GM19238 (cell line): Measurements from ENCODE around the gene ATP6V0A4.

Experiments used
- DNase-seq: peaks from one replicate; pipeline ENCODE4 v3.0.0; 2011; ENCODE audit warnings: low spot score; ENCODE audit not compliant: insufficient read length

Gene ATP6V0A4

DNA sequence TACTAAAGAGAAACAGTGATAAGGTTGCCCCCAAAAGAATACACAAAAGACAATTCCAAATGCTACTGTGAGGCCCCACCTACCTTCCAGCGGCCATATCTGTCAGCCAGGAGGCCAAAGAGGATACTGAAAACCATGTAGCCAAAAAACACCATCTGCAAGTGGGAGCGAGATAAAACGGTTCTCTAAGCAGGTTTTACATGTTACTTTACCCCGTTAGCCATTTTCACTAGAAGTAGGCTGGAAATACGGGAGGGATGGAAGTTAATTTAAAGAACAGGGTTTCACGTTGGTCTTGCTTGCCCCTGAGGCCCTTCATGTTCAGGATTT is 135.0 kb downstream of the ATP6V0A4 start:
- DNase-seq, result no peak

DNA sequence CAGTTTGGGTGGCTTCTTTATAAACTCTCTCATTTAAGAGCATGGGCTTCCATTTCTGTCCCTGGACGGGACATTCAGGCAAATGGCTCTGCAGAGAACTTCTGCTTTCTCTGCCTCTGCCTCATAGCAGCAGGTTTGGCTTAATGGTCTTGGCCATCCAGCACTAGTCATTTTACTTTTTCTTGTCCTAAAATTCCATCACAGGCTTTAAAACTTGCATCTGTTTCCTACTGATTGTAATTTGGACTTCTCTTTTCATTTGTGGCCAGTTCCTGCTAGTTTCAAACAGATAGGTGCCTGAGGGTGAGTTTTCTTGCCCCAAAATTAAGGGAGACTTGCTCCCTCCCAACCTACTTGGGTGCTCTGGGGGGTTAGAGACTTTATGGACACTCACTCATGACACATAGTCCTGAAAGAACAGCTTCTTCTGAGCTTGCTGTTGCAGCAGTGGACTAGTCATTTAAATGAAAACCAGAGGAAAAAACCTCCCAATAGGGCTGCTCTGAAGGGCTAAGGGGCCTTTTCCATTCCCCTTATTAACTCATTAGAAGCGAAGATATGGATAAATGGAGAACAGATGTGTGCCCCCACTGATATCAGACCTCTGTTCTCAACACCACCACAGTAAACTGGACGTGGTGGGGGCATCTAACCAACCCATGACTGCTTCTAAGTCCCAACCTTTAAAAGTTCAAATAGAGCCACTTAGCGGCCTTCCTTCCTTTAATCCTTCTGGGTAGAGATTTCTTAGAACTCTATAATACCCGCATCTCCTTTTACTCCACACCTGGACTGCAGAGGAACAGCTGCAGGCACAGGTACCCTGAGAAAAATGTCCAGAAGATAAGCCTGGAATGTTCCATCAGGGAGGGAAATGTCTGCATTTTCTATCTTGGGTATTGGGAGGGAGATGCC is 135.7 kb downstream of the ATP6V0A4 start:
- no peak for DNase-seq

DNA sequence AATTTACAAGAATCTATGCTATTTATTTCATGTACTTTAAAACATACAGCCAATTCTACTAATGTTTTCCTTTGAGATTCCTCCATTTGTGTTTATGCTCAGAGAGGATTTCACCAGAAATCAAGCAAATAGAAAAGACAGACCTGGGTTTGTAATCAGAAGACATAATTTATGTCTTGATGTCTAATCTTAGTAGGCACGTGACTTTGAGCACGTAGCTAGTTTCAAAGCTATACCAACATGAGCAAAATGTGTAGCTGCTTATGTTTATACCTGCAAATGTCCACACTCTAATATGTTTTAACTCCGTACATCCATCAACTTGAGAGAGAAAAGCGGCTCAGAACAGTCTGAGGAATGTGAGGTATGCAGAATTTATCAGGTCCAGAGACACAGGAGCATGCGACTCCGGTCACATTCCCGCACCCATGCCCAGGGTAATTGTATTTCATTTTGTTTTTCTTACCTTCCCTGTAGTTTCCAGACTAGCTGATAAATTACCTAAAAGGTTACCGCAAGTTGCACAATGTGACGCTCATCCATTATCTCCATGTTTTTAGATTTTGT is 136.8 kb downstream of the ATP6V0A4 start:
- no peak for DNase-seq

DNA sequence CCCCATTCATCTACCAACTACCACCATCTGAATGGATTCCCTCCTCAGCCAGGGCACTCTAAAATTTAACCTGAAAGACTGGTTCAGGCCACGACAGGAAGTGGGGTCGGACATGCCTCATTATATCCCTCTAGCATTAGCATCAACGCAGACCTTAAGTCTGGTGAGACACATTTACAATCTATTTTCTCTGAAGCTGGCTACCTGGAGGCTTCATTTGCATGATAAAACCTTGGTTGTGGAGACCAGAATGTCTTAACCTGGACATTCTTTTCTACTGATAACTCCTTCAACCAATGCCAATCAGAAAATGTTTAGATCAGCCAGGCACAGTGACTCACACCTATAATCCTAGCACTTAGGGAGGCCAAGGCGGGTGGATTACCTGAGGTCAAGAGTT is 139.1 kb downstream of the ATP6V0A4 start:
- DNase-seq, result no peak

DNA sequence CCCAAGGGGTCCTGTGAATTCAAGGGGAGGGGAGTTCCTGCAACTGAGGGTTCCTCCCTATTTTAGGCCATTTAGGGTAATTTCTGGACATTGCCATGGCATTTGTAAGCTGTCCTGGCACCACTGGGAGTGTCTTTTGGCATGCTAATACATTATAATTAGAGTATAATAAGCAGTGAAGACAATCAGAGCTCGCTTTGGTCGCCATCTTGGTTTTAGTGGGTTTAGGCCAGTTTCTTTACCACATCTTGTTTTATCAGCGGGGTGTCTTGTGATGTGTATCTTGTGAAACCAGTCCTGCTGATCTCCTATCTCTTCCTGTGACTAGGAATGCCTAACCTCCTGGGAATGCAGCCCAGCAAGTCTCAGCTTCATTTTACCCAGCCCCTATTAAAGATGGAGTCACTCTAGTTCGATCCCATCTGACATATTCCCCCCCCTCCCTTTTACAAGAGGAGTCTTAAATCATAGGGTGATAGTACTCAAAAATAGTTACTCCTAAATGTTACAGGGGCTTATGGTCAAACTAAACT is 140.1 kb downstream of the ATP6V0A4 start:
- DNase-seq, result no peak

DNA sequence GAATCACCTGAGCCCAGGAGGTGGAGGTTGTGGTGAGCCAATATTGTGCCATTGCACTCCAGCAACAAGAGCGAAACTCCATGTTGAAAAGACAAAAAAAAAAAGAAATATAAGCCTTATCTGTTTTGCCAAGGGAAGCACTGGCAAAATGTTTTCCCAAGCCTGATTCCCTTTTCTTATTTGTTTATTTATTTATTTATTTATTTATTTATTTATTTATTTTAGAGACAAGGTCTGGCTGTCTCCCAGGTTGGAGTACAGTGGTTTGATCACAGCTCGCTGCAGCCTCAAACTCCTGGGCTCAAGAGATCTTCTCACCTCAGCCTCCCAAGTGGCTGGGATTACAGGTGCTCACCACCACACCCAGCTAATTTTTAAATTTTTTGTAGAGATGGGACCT is 141.0 kb downstream of the ATP6V0A4 start:
- DNase-seq, result no peak
